HepG2 (cell line): ENCODE measurements around the gene CASKIN1. TPM values are rescaled to one million over a fixed set of nuclear protein-coding genes. Genes with fewer than 3 reads are reported as not detected.

Experiments used
- AHR ChIP-seq: IDR thresholded peaks from 2 replicates; pipeline ENCODE4 v1.6.1; 2018; ENCODE audit warnings: missing genetic modification reagents, missing compliant biosample characterization
- BHLHE40 ChIP-seq: IDR thresholded peaks from 2 replicates; pipeline ENCODE4 v1.6.1; 2011; ENCODE audit warnings: low read length, improper control_type of control experiment
- CCAR2 ChIP-seq: fragments of 200-400 bp; formaldehyde crosslinking; optimal IDR thresholded peaks from 2 replicates; pipeline ENCODE3; 2018; ENCODE audit warnings: low read depth, mild to moderate bottlenecking, low read length, moderate library complexity
- GABPB1 ChIP-seq: IDR thresholded peaks from 2 replicates; pipeline ENCODE4 v1.6.1; 2016; ENCODE audit warnings: mild to moderate bottlenecking, missing genetic modification reagents, moderate library complexity, missing compliant biosample characterization
- GTF3A ChIP-seq: sonication (generic); formaldehyde crosslinking; conservative IDR thresholded peaks from 2 replicates; pipeline ENCODE4 v1.4.0; 2020; ENCODE audit warnings: mild to moderate bottlenecking, missing genetic modification reagents
- HDAC6 ChIP-seq: fragments of 200-600 bp; sonication (generic); IDR thresholded peaks from 2 replicates; pipeline ENCODE4 v1.7.0; 2017; ENCODE audit warnings: mild to moderate bottlenecking, antibody characterized with exemption, low read length, low read depth
- IKZF5 ChIP-seq: IDR thresholded peaks from 2 replicates; pipeline ENCODE4 v1.6.1; 2018; ENCODE audit warnings: missing genetic modification reagents, mild to moderate bottlenecking, missing compliant biosample characterization
- KDM5A ChIP-seq: fragments of 200-600 bp; sonication (generic); IDR thresholded peaks from 2 replicates; pipeline ENCODE4 v1.7.0; 2018; ENCODE audit warnings: antibody characterized with exemption, mild to moderate bottlenecking, low read length, borderline replicate concordance
- KLF11 ChIP-seq: IDR thresholded peaks from 2 replicates; pipeline ENCODE4 v1.6.1; 2016; ENCODE audit warnings: missing compliant biosample characterization
- MAFG ChIP-seq: sonication (generic); formaldehyde crosslinking; IDR thresholded peaks from 2 replicates; pipeline ENCODE4 v1.5.1; 2020; ENCODE audit warnings: mild to moderate bottlenecking, missing genetic modification reagents
- MEIS1 ChIP-seq: sonication (generic); formaldehyde crosslinking; IDR thresholded peaks from 2 replicates; pipeline ENCODE4 v1.9.0; 2021; ENCODE audit warnings: mild to moderate bottlenecking, missing genetic modification reagents, moderate library complexity, borderline replicate concordance
- NFRKB ChIP-seq: fragments of 450-650 bp; IDR thresholded peaks from 2 replicates; pipeline ENCODE4 v1.6.1; 2017
- NFYB ChIP-seq: sonication (generic); formaldehyde crosslinking; IDR thresholded peaks from 2 replicates; pipeline ENCODE4 v1.4.0; 2020; ENCODE audit warnings: missing genetic modification reagents
- ONECUT2 ChIP-seq: sonication (generic); formaldehyde crosslinking; IDR thresholded peaks from 2 replicates; pipeline ENCODE4 v1.4.0; 2020; ENCODE audit warnings: missing genetic modification reagents
- PTBP1 ChIP-seq: fragments of 200-400 bp; formaldehyde crosslinking; IDR thresholded peaks from 2 replicates; pipeline ENCODE4 v1.6.1; 2018; ENCODE audit warnings: low read length, low read depth; ENCODE audit not compliant: poor library complexity, severe bottlenecking
- RBM22 ChIP-seq: fragments of 200-400 bp; formaldehyde crosslinking; optimal IDR thresholded peaks from 2 replicates; pipeline ENCODE3; 2017; ENCODE audit warnings: mild to moderate bottlenecking, low read length, moderate library complexity
- RXRB ChIP-seq: IDR thresholded peaks from 2 replicates; pipeline ENCODE4 v1.6.1; 2016; ENCODE audit warnings: borderline replicate concordance, missing genetic modification reagents, missing compliant biosample characterization
- SUZ12 ChIP-seq: fragments of 150-350 bp; IDR thresholded peaks from 2 replicates; pipeline ENCODE4 v1.6.1; 2014; ENCODE audit warnings: low read depth, low read length
- TCF7 ChIP-seq: sonication (generic); IDR thresholded peaks from 2 replicates; pipeline ENCODE4 v1.6.1; 2016; ENCODE audit warnings: antibody characterized with exemption, low read depth
- YEATS2 ChIP-seq: sonication (generic); formaldehyde crosslinking; IDR thresholded peaks from 2 replicates; pipeline ENCODE4 v1.4.0; 2020; ENCODE audit warnings: missing genetic modification reagents, borderline replicate concordance
- ZC3H13 ChIP-seq: sonication (generic); formaldehyde crosslinking; IDR thresholded peaks from 2 replicates; pipeline ENCODE4 v1.8.1; 2023; ENCODE audit warnings: mild to moderate bottlenecking, missing genetic modification reagents, moderate library complexity
- ZFP37 ChIP-seq: sonication (generic); formaldehyde crosslinking; IDR thresholded peaks from 2 replicates; pipeline ENCODE4 v1.4.0; 2020; ENCODE audit warnings: missing genetic modification reagents, borderline replicate concordance
- ZNF12 ChIP-seq: sonication (generic); formaldehyde crosslinking; IDR thresholded peaks from 2 replicates; pipeline ENCODE4 v1.5.0; 2020; ENCODE audit warnings: missing genetic modification reagents
- ZNF550 ChIP-seq: sonication (generic); formaldehyde crosslinking; IDR thresholded peaks from 2 replicates; pipeline ENCODE4 v1.4.0; 2020; ENCODE audit warnings: mild to moderate bottlenecking, missing genetic modification reagents, borderline replicate concordance
- ZNF674 ChIP-seq: sonication (generic); formaldehyde crosslinking; IDR thresholded peaks from 2 replicates; pipeline ENCODE4 v1.5.0; 2020; ENCODE audit warnings: low read depth, mild to moderate bottlenecking, missing genetic modification reagents
- ZNF782 ChIP-seq: sonication (generic); formaldehyde crosslinking; IDR thresholded peaks from 2 replicates; pipeline ENCODE4 v1.4.0; 2020; ENCODE audit warnings: missing genetic modification reagents, mild to moderate bottlenecking, borderline replicate concordance
- polyA plus RNA-seq, 8 experiments: library from polyadenylated mRNA; depleted of rRNA in 3 of 8; stranded (reverse) in 7 of 8; unstranded in 1 of 8; fragments of >200 nt; fragmentation: Illumina TruSeq in 4 of 8; extraction: Trizol in 4 of 8; gene quantifications; 2 replicates each; pipeline versions ENCODE4 v1.2.1 to v1.2.3, GENCODE V29; 2011 to 2016; ENCODE audit warnings: low read depth in 4 of 8, missing spikeins in 1 of 8, mixed read lengths in 1 of 8; ENCODE audit not compliant: insufficient read depth in 1 of 8
- total RNA-seq, 5 experiments: library from RNA; depleted of rRNA; stranded (reverse); fragments of >200 nt; fragmentation: Illumina TruSeq; extraction: Trizol; gene quantifications; 2 replicates each; pipeline ENCODE4 v1.2.3, GENCODE V29; 2016; ENCODE audit warnings: low read depth in 1 of 5
- TF ChIP-seq, protein P1 (sequence below): sonication (generic); formaldehyde crosslinking; IDR thresholded peaks from 2 replicates; pipeline ENCODE4 v1.4.0; 2020; ENCODE audit warnings: mild to moderate bottlenecking, missing genetic modification reagents, borderline replicate concordance

The CASKIN1 gene
- total and polyA plus RNA-seq, 2 of the 13 experiments (the other 11 are each of a cell fraction or from before 2014, with no cell fraction given): 1.2 to 2.2 TPM

GRCh38 chr16:2155977-2156848, 40.2 kb downstream of the CASKIN1 start (continued):
- TF ChIP-seq, protein P1, sequence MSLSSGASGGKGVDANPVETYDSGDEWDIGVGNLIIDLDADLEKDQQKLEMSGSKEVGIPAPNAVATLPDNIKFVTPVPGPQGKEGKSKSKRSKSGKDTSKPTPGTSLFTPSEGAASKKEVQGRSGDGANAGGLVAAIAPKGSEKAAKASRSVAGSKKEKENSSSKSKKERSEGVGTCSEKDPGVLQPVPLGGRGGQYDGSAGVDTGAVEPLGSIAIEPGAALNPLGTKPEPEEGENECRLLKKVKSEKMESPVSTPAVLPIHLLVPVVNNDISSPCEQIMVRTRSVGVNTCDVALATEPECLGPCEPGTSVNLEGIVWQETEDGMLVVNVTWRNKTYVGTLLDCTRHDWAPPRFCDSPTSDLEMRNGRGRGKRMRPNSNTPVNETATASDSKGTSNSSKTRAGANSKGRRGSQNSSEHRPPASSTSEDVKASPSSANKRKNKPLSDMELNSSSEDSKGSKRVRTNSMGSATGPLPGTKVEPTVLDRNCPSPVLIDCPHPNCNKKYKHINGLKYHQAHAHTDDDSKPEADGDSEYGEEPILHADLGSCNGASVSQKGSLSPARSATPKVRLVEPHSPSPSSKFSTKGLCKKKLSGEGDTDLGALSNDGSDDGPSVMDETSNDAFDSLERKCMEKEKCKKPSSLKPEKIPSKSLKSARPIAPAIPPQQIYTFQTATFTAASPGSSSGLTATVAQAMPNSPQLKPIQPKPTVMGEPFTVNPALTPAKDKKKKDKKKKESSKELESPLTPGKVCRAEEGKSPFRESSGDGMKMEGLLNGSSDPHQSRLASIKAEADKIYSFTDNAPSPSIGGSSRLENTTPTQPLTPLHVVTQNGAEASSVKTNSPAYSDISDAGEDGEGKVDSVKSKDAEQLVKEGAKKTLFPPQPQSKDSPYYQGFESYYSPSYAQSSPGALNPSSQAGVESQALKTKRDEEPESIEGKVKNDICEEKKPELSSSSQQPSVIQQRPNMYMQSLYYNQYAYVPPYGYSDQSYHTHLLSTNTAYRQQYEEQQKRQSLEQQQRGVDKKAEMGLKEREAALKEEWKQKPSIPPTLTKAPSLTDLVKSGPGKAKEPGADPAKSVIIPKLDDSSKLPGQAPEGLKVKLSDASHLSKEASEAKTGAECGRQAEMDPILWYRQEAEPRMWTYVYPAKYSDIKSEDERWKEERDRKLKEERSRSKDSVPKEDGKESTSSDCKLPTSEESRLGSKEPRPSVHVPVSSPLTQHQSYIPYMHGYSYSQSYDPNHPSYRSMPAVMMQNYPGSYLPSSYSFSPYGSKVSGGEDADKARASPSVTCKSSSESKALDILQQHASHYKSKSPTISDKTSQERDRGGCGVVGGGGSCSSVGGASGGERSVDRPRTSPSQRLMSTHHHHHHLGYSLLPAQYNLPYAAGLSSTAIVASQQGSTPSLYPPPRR (CRISPR knock-in tag): no peak
- no peak for TF ChIP-seq MAFG (CRISPR knock-in tag)
- TF ChIP-seq TCF7: no peak
- no peak for TF ChIP-seq PTBP1
- no peak for TF ChIP-seq GABPB1 (CRISPR knock-in tag)
- TF ChIP-seq ZNF674: no peak
- no peak for TF ChIP-seq ZNF12 (CRISPR knock-in tag)
- no peak for TF ChIP-seq ZNF550 (CRISPR knock-in tag)
- TF ChIP-seq SUZ12: no peak
- no peak for TF ChIP-seq GTF3A (CRISPR knock-in tag)
- TF ChIP-seq MEIS1: 0 out of 2 replicates have a peak, but pooled peaks have one; percentile 6
- TF ChIP-seq ZC3H13 (CRISPR knock-in tag): 0 out of 2 replicates have a peak, but pooled peaks have one; percentile 51
- no peak for TF ChIP-seq NFRKB
- TF ChIP-seq KLF11 (CRISPR knock-in tag): 0 out of 2 replicates have a peak, but pooled peaks have one; percentile 15
- no peak for TF ChIP-seq HDAC6
- no peak for TF ChIP-seq AHR (CRISPR knock-in tag)
- TF ChIP-seq KDM5A: peak; percentile 34; the same call in 1 of the 2 replicates
- TF ChIP-seq NFYB (CRISPR knock-in tag): no peak
- no peak for TF ChIP-seq YEATS2 (CRISPR knock-in tag)
- no peak for TF ChIP-seq IKZF5
- TF ChIP-seq ONECUT2 (CRISPR knock-in tag): no peak
- TF ChIP-seq RXRB (CRISPR knock-in tag): no peak
- no peak for TF ChIP-seq RBM22
- no peak for TF ChIP-seq ZFP37 (CRISPR knock-in tag)
- no peak for TF ChIP-seq ZNF782 (CRISPR knock-in tag)
- no peak for TF ChIP-seq CCAR2
- TF ChIP-seq BHLHE40: no peak
